Tibial nerve (tissue), 4 donors: Measurements from ENCODE around the gene C3orf18. TPM values are rescaled to one million over a fixed set of nuclear protein-coding genes. Genes with fewer than 3 reads are reported as not detected.
A peak's percentile ranks its signal among the peaks of the same experiment; 100 is the strongest.

Experiments used
- DNase-seq, 2 donors: peaks; one replicate each; pipeline ENCODE4 v3.0.0-alpha.2; 2019; ENCODE audit warnings: low spot score in 2 of 2
- H3K27ac ChIP-seq, 4 donors: fragments of 200-600 bp; sonication (generic) in 3 of 4; one replicate each; pipeline ENCODE4 v1.5.1; 2017 to 2019; ENCODE audit warnings: mild to moderate bottlenecking in 1 of 4
- H3K27me3 ChIP-seq, 2 donors: fragments of 200-600 bp; sonication (generic) in 1 of 2; one replicate each; pipeline versions ENCODE4 v1.5.1 to v1.6.0; 2017 to 2019
- H3K36me3 ChIP-seq, 3 donors: fragments of 200-600 bp; sonication (generic); one replicate each; pipeline ENCODE4 v1.5.1; 2018 to 2019
- H3K4me1 ChIP-seq, 4 donors: fragments of 200-600 bp; sonication (generic) in 3 of 4; one replicate each; pipeline ENCODE4 v1.5.1; 2017 to 2019
- H3K4me3 ChIP-seq, 4 donors: fragments of 200-600 bp; sonication (generic) in 3 of 4; one replicate each; pipeline ENCODE4 v1.5.1; 2017 to 2019; ENCODE audit warnings: mild to moderate bottlenecking in 1 of 4, moderate library complexity in 1 of 4
- H3K9me3 ChIP-seq, 4 donors: fragments of 200-600 bp; sonication (generic) in 3 of 4; one replicate each; pipeline ENCODE4 v1.5.1; 2017 to 2019
- EP300 ChIP-seq, 2 donors: sonication (generic); formaldehyde crosslinking; IDR thresholded peaks; one replicate each; pipeline ENCODE4 v1.6.1; 2017; ENCODE audit warnings: antibody characterized with exemption in 2 of 2, mild to moderate bottlenecking in 1 of 2
- POLR2A ChIP-seq, 2 donors: fragments of 450-650 bp; IDR thresholded peaks; one replicate each; pipeline ENCODE4 v1.6.1; 2017; ENCODE audit warnings: antibody characterized with exemption in 2 of 2, mild to moderate bottlenecking in 2 of 2, moderate library complexity in 2 of 2
- WGBS, 2 donors: methylation state at CpG; one replicate each; pipeline ENCODE4 v1.1.5; 2018; 5-methylcytosine and 5-hydroxymethylcytosine counted together
- total RNA-seq, 4 donors: library from RNA; depleted of rRNA; stranded (reverse); fragments of >200 nt; gene quantifications; one replicate each; pipeline ENCODE4 v1.1.0, GENCODE V29; 2016
- TF ChIP-seq, protein P1 (sequence below), 5 experiments: fragments of 200-600 bp in 3 of 5; fragments of 450-650 bp in 2 of 5; sonication (generic) in 3 of 5; IDR thresholded peaks; one replicate each; pipeline ENCODE4 v1.5.1; 2016 to 2019; ENCODE audit warnings: antibody characterized with exemption in 5 of 5, mild to moderate bottlenecking in 3 of 5, moderate library complexity in 2 of 5

Gene C3orf18
- total RNA-seq, 4 donors from 2014 or later, result 12.2 to 21.1 (median 19.1) TPM

- Histone ChIP-seq H3K4me1 (peaks cover 0 to 94% (median 33%) of the 10 kb centered on the region in 4 donors), H3K36me3 (peaks cover 0 to 40% (median 0%) of the 10 kb centered on the region in 3 donors), H3K9me3 (no peaks in the 10 kb centered on the region), H3K27me3 (no peaks in the 10 kb centered on the region), H3K27ac (peak overlapping the region in 2 of 4 donors; percentile 17 to 96), H3K4me3 (no peak overlapping the region)
- DNase-seq, result no peak
- WGBS, 2 donors, result 77 to 79% methylated on average over 5 of the region's 5 CpGs
- TF ChIP-seq POLR2A (IDR thresholded peaks at IDR 0.05), result no peak
- TF ChIP-seq EP300 (IDR thresholded peaks at IDR 0.05), result no peak
- TF ChIP-seq, protein P1, sequence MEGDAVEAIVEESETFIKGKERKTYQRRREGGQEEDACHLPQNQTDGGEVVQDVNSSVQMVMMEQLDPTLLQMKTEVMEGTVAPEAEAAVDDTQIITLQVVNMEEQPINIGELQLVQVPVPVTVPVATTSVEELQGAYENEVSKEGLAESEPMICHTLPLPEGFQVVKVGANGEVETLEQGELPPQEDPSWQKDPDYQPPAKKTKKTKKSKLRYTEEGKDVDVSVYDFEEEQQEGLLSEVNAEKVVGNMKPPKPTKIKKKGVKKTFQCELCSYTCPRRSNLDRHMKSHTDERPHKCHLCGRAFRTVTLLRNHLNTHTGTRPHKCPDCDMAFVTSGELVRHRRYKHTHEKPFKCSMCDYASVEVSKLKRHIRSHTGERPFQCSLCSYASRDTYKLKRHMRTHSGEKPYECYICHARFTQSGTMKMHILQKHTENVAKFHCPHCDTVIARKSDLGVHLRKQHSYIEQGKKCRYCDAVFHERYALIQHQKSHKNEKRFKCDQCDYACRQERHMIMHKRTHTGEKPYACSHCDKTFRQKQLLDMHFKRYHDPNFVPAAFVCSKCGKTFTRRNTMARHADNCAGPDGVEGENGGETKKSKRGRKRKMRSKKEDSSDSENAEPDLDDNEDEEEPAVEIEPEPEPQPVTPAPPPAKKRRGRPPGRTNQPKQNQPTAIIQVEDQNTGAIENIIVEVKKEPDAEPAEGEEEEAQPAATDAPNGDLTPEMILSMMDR (IDR thresholded peaks at IDR 0.05), result no peak
Observed at GRCh38 chr3:50604110-50604621, 36.6 kb upstream of the C3orf18 start.

DNA sequence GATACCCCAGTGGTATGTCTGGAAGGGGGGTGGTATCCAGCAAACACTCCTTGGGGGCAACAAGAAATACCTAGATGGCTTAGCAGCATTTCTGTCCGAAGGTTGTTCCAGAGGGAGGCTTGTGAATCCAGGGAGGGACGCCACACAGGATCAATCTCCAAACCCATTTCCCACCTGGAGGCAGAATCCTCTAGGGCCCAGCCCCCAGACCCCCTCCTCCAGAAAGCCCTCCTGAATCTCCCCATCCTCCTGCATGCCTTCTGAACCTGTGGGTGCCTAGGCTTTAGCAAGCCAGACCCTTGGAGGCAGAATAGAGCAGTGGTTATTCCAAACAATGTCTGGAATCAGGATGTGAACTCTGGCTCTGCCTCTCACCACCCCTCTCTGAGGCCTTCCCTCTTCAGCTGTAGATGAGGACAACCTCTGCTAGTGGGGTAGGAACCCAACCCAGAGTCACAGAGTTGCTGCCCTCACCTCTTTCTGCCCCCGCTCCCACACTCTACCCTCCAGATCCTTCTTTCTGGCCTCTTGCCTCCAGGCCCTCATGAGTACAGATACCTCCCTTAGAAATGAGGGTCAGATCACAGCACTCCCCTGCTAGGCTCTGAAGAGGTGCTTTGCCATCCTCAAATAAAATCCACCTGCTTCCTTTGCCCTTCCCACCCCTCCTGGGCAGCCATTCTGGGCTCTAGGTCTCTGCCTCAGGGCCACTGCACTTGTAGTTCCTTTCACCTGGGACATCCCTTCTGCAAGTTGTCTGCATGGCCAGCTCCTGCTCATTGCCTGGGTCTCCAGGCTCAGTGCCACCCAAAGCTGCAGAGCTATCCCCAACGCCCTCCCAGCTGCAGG lies 35.9 kb upstream of the C3orf18 start:
- no peak for DNase-seq
- TF ChIP-seq EP300 (IDR thresholded peaks at IDR 0.05) (no peak), POLR2A (IDR thresholded peaks at IDR 0.05) (no peak)
- TF ChIP-seq, protein P1 (IDR thresholded peaks at IDR 0.05), result no peak
- 70 to 82% methylated on average over 4 of the region's 4 CpGs for WGBS, 2 donors
- Histone ChIP-seq H3K27ac (peak overlapping the region; percentile 86 to 96 (median 92)), H3K4me1 (peaks cover 0 to 87% (median 32%) of the 10 kb centered on the region in 4 donors), H3K9me3 (no peaks in the 10 kb centered on the region), H3K4me3 (no peak overlapping the region), H3K36me3 (peaks cover 0 to 40% (median 0%) of the 10 kb centered on the region in 3 donors), H3K27me3 (no peaks in the 10 kb centered on the region)

GRCh38 chr3:50602595-50603191 lies 35.1 kb upstream of the C3orf18 start:
- H3K27me3 ChIP-seq, result no peaks in the 10 kb centered on the region
- no peaks in the 10 kb centered on the region for H3K9me3 ChIP-seq
- H3K36me3 ChIP-seq, result peaks cover 0 to 32% (median 0%) of the 10 kb centered on the region in 3 donors
- no peak overlapping the region for H3K4me3 ChIP-seq
- peaks cover 0 to 79% (median 32%) of the 10 kb centered on the region in 4 donors for H3K4me1 ChIP-seq
- 69 to 71% methylated on average over 9 of the region's 9 CpGs for WGBS, 2 donors
- DNase-seq, result no peak
- H3K27ac ChIP-seq, result peak overlapping the region; percentile 86 to 96 (median 92)
- TF ChIP-seq POLR2A (IDR thresholded peaks at IDR 0.05) (no peak), EP300 (IDR thresholded peaks at IDR 0.05) (no peak)
- TF ChIP-seq, protein P1 (IDR thresholded peaks at IDR 0.05), result no peak

GRCh38 chr3:50600841-50601591 lies 33.5 kb upstream of the C3orf18 start:
- Histone ChIP-seq H3K4me1 (peaks cover 0 to 65% (median 30%) of the 10 kb centered on the region in 4 donors), H3K9me3 (no peaks in the 10 kb centered on the region), H3K36me3 (peaks cover 0 to 16% (median 0%) of the 10 kb centered on the region in 3 donors), H3K4me3 (peak overlapping the region in 2 of 4 donors; percentile 16 to 23), H3K27ac (peak overlapping the region; percentile 86 to 96 (median 95)), H3K27me3 (no peaks in the 10 kb centered on the region)
- 17 to 23% methylated on average over 14 of the region's 14 CpGs for WGBS, 2 donors
- peak; percentile 93 to 95 for DNase-seq
- peak in 1 of 2 donors; percentile 19 for TF ChIP-seq POLR2A (IDR thresholded peaks at IDR 0.05)
- TF ChIP-seq EP300 (IDR thresholded peaks at IDR 0.05), result peak; percentile 85 to 93
- TF ChIP-seq, protein P1 (IDR thresholded peaks at IDR 0.05), result no peak
